GM12878 (cell line): ENCODE results near the gene ODR4.

Experiments used
- ATF2 ChIP-seq: IDR thresholded peaks from 2 replicates; pipeline ENCODE4 v1.6.1; 2012; ENCODE audit warnings: low read length, inconsistent platforms
- ATF7 ChIP-seq: fragments of 450-650 bp; IDR thresholded peaks from 2 replicates; pipeline ENCODE4 v1.6.1; 2016; ENCODE audit warnings: low read depth, mild to moderate bottlenecking
- DPF2 ChIP-seq: fragments of 450-650 bp; IDR thresholded peaks from 2 replicates; pipeline ENCODE4 v1.6.1; 2017; ENCODE audit warnings: mild to moderate bottlenecking
- HDAC2 ChIP-seq: fragments of 200-600 bp; sonication (generic); IDR thresholded peaks from 2 replicates; pipeline ENCODE4 v1.6.1; 2017
- HDGF ChIP-seq: fragments of 450-650 bp; IDR thresholded peaks from 2 replicates; pipeline ENCODE4 v1.6.1; 2016; ENCODE audit warnings: antibody characterized with exemption
- JUND ChIP-seq: IDR thresholded peaks from 2 replicates; pipeline ENCODE4 v1.6.1; 2012; ENCODE audit warnings: low read depth, mild to moderate bottlenecking, low read length, improper control_type of control experiment, moderate library complexity
- POLR2A ChIP-seq: IDR thresholded peaks from 2 replicates; pipeline ENCODE4 v1.6.1; 2011; ENCODE audit warnings: low read depth, mild to moderate bottlenecking, low read length
- POLR2AphosphoS5 ChIP-seq: IDR thresholded peaks from 2 replicates; pipeline ENCODE4 v1.6.1; 2011; ENCODE audit warnings: mild to moderate bottlenecking, low read length, inconsistent platforms
- ZNF384 ChIP-seq: IDR thresholded peaks from 2 replicates; pipeline ENCODE4 v1.6.1; 2012; ENCODE audit warnings: low read depth, mild to moderate bottlenecking, low read length, improper control_type of control experiment, borderline replicate concordance
- TF ChIP-seq, protein P1 (sequence below): fragments of 450-650 bp; IDR thresholded peaks from 2 replicates; pipeline ENCODE4 v1.6.1; 2016; ENCODE audit warnings: mild to moderate bottlenecking, moderate library complexity, borderline replicate concordance

DNA sequence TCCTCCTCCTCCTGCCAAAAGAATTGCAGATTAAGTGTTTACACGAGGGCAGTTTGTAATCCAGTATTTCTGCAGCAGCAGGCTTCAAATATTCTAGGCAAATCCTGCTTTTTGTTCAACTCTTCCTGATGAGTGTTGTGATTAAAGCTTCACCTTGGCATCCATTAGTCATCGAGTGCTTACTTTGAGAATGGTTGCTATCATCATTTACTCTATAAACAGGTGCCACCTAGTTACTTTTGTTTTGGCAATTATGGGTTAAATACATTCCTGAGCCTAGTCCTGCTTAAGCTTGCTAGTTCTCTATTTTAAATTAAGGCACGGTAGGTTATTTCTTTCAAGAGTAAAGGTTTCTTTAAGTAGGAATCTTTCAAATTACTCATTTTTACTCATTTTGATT, 64.9 kb downstream of the ODR4 start:
- TF ChIP-seq ATF7 (no peak), JUND (no peak), POLR2AphosphoS5 (no peak), HDAC2 (no peak), POLR2A (no peak), ZNF384 (no peak), DPF2 (no peak), ATF2 (0 out of 2 replicates have a peak, but pooled peaks have one; percentile 17), HDGF (no peak)
- TF ChIP-seq, protein P1, sequence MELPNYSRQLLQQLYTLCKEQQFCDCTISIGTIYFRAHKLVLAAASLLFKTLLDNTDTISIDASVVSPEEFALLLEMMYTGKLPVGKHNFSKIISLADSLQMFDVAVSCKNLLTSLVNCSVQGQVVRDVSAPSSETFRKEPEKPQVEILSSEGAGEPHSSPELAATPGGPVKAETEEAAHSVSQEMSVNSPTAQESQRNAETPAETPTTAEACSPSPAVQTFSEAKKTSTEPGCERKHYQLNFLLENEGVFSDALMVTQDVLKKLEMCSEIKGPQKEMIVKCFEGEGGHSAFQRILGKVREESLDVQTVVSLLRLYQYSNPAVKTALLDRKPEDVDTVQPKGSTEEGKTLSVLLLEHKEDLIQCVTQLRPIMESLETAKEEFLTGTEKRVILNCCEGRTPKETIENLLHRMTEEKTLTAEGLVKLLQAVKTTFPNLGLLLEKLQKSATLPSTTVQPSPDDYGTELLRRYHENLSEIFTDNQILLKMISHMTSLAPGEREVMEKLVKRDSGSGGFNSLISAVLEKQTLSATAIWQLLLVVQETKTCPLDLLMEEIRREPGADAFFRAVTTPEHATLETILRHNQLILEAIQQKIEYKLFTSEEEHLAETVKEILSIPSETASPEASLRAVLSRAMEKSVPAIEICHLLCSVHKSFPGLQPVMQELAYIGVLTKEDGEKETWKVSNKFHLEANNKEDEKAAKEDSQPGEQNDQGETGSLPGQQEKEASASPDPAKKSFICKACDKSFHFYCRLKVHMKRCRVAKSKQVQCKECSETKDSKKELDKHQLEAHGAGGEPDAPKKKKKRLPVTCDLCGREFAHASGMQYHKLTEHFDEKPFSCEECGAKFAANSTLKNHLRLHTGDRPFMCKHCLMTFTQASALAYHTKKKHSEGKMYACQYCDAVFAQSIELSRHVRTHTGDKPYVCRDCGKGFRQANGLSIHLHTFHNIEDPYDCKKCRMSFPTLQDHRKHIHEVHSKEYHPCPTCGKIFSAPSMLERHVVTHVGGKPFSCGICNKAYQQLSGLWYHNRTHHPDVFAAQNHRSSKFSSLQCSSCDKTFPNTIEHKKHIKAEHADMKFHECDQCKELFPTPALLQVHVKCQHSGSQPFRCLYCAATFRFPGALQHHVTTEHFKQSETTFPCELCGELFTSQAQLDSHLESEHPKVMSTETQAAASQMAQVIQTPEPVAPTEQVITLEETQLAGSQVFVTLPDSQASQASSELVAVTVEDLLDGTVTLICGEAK = no peak
